ENCODE data around the gene SLC2A14.

- TF ChIP-seq CTCF (IDR thresholded peaks at IDR 0.05; ENCODE audit: poor library complexity) = no peak
- no peak for TF ChIP-seq EZH2phosphoT487 (IDR thresholded peaks at IDR 0.05; ENCODE audit: low read depth, severe bottlenecking, unreplicated experiment)
These were observed 8.0 kb downstream of the SLC2A14 start for GRCh38 chr12:7864601-7865150.

Measured in hepatocyte (in vitro differentiated cells).